H1 (cell line): ENCODE measurements around the gene MECR. TPM values are rescaled to one million over a fixed set of nuclear protein-coding genes. Genes with fewer than 3 reads are reported as not detected.

Experiments
- GTF2F1 ChIP-seq: IDR thresholded peaks from 2 replicates; pipeline ENCODE4 v1.6.1; 2012; ENCODE audit warnings: low read depth, low read length, improper control_type of control experiment, borderline replicate concordance
- NRF1 ChIP-seq: IDR thresholded peaks from 2 replicates; pipeline ENCODE4 v1.6.1; 2011; ENCODE audit warnings: mild to moderate bottlenecking, low read depth, low read length, improper control_type of control experiment
- polyA plus RNA-seq, 7 experiments: library from polyadenylated mRNA; depleted of rRNA in 3 of 7; stranded (reverse) in 5 of 7; unstranded in 2 of 7; fragments of >200 nt in 5 of 7; fragments of 200-250 nt in 2 of 7; gene quantifications; 1 replicate in 5 of 7; 2 replicates in 1 of 7; 4 replicates in 1 of 7; pipeline versions ENCODE4 v1.2.1 to v1.2.3, GENCODE V29; 2011 to 2013; ENCODE audit warnings: missing spikeins in 2 of 7, mixed read lengths in 2 of 7
- total RNA-seq: library from RNA; stranded (reverse); fragmentation: NEBNext Ultra II Directional; extraction: Animal tissue kit (Norgen Biotek cat#: 25700); gene quantifications from 2 replicates; pipeline ENCODE4 v1.2.1, GENCODE V29; 2021
- TF ChIP-seq, protein P1 (sequence below): IDR thresholded peaks from 2 replicates; pipeline ENCODE4 v1.6.1; 2011; ENCODE audit warnings: low read length, improper control_type of control experiment

The MECR gene
- total and polyA plus RNA-seq, 2 of the 8 experiments (the other 6 are each of a cell fraction or from before 2014, with no cell fraction given): 24.2 to 24.4 TPM

- TF ChIP-seq, protein P1, sequence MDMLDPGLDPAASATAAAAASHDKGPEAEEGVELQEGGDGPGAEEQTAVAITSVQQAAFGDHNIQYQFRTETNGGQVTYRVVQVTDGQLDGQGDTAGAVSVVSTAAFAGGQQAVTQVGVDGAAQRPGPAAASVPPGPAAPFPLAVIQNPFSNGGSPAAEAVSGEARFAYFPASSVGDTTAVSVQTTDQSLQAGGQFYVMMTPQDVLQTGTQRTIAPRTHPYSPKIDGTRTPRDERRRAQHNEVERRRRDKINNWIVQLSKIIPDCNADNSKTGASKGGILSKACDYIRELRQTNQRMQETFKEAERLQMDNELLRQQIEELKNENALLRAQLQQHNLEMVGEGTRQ: no peak
- no peak for TF ChIP-seq NRF1
- no peak for TF ChIP-seq GTF2F1
These were observed 7.9 kb upstream of the MECR start (continued) for GRCh38 chr1:29238620-29239002.
